Astrocyte of the hippocampus (primary cell): ENCODE measurements around the gene TCF7.

Source experiments
- DNase-seq: peaks from one replicate; pipeline ENCODE4 v3.0.0; 2011; ENCODE audit warnings: low read depth, low spot score

Gene TCF7

DNA sequence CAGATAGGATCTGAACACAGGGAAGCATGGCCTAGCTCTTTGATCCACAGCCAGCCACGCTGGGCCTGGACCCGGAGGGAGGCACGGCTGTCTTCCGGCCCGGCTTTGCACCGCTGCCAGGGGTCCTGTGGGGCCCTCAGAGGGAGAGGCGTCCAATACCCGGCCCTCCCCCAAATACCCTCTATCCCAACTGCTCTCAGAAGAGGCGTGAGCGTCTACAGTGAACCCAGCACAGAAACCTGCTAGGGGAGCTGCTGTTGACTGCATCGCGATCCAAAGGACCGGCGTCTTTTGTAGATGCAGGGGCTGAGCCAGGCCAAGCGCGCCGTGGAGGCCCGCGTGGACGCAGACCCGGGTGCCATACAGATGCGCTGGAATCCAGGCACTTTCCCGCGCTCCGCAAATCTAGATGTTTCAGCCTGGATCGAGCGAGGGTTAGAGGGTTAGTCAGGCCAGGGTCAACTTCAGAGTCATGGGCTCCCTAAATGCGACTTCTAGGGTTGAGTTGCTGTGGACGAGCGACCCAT, 1.1 kb upstream of the TCF7 start:
- no peak for DNase-seq

DNA sequence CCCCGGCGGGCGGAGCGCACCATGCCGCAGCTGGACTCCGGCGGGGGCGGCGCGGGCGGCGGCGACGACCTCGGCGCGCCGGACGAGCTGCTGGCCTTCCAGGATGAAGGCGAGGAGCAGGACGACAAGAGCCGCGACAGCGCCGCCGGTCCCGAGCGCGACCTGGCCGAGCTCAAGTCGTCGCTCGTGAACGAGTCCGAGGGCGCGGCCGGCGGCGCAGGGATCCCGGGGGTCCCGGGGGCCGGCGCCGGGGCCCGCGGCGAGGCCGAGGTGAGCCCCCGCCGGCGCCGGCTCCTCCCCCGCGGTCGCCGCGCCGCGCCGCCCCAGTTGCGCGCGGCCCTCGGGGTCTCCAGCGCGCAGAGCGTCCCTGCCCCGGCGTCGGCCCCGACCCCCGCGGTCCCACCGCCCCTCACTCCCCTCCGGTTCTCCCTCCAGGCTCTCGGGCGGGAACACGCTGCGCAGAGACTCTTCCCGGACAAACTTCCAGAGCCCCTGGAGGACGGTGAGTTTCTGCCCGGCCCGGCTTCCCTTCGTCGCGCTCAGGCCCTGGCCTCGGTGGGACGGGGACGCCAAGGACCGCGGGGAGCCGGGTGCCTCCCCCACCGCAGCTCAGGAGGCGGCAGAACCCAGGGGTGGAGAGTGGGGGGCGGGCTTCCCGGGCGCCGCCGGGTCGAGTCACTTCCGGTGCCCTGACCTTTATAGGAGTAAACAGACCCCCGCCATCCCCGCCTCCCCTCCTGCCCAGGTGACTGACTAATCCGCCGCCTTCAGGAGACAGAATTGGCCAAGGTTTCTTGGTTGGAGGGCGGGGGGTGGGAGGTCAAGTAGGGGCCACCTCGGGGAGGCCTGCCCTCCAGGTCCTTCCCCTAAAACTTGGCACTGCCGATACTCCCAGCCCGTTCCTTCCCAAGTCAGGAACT, 665 bp downstream of the TCF7 start:
- DNase-seq = peak; percentile 44

DNA sequence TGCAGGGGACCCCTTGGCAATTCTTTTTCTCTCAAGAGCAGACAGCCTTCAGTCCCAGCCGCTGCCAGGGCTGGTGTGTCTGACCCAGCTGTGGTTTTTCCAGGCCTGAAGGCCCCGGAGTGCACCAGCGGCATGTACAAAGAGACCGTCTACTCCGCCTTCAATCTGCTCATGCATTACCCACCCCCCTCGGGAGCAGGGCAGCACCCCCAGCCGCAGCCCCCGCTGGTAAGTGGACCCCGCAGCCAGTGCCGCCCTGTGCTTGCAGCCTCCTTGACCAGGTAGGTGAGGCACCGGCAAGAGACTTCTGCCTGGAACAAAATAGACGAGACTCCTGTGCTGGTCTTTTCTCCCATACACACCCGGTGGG, 1.3 kb downstream of the TCF7 start:
- peak; percentile 52 for DNase-seq

GRCh38 chr5:134116286-134116685, 1.8 kb downstream of the TCF7 start:
- no peak for DNase-seq

DNA sequence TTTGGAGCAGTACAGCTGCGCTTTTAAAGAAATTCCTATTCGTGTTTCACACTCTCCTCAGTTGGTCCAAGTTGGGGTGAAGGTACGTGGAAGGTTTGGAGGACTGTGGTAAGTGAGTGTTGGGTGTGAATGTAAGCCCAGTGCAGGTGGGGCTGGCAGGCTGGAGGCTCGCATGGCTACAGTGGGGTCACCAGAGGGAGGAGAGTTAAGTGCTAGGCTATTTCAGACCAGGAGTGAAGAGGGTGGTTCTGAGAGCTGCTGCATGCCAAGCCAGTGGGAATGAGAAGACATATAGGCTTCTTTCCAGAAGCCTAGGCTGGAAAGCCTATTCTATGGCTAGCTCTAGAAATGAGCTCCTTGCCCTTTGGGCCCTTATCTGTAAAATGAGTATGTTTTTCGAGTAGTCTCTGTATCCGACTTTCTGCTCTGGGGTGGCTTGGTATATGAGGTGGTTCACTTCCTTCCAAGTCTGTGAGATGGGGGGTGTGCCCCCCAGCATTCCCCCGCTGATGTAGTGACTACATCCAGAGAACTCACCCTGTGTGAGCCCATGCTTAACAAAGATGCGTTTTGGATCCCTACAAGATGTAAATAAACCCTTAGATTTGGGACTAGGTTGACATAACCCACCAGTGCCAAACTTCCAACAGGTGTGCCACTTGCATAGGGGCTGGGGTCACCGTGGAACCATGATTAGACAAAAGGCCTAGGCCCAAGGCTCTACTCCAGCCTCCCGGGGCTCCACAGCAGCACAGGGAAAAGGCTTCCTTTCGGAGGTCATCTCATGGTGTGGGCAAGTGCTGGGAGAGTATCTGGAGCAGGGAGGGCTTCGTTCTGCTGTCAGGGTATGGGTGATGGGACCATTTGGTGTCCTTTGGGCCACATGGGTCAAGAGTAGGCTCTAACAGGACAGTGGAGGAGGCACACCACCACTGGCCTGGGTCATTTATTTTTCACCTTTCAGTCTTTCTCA, 2.6 kb downstream of the TCF7 start:
- DNase-seq = no peak

- DNase-seq = no peak
Observed at GRCh38 chr5:134118212-134118835, 3.8 kb downstream of the TCF7 start.

- no peak for DNase-seq
Observed at GRCh38 chr5:134119720-134120119, 5.2 kb downstream of the TCF7 start.

GRCh38 chr5:134120386-134121138, 6.1 kb downstream of the TCF7 start:
- no peak for DNase-seq

DNA sequence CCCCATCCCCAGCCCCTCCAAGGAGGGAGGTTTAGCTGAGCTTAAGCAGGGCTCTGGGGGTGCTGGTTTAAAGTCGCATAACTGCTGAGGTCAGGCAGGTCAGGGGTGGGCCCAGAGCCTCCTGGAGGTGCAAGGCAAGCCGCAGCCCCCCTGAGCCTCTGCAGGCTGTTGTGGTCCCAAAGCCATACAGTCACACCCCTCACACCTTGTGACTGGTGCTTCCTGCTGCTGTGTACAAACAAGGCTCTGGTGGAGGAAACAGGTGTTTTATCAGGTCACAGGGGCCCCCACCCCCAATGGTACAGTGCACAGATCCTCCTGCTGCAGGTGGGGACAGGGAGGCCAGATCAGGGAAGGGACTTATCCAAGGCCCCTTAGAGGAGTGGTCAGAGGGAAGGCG, 8.0 kb downstream of the TCF7 start:
- DNase-seq = no peak

- DNase-seq = no peak
Observed at GRCh38 chr5:134123360-134123759, 8.9 kb downstream of the TCF7 start.

GRCh38 chr5:134124289-134125038, 10.0 kb downstream of the TCF7 start:
- no peak for DNase-seq

DNA sequence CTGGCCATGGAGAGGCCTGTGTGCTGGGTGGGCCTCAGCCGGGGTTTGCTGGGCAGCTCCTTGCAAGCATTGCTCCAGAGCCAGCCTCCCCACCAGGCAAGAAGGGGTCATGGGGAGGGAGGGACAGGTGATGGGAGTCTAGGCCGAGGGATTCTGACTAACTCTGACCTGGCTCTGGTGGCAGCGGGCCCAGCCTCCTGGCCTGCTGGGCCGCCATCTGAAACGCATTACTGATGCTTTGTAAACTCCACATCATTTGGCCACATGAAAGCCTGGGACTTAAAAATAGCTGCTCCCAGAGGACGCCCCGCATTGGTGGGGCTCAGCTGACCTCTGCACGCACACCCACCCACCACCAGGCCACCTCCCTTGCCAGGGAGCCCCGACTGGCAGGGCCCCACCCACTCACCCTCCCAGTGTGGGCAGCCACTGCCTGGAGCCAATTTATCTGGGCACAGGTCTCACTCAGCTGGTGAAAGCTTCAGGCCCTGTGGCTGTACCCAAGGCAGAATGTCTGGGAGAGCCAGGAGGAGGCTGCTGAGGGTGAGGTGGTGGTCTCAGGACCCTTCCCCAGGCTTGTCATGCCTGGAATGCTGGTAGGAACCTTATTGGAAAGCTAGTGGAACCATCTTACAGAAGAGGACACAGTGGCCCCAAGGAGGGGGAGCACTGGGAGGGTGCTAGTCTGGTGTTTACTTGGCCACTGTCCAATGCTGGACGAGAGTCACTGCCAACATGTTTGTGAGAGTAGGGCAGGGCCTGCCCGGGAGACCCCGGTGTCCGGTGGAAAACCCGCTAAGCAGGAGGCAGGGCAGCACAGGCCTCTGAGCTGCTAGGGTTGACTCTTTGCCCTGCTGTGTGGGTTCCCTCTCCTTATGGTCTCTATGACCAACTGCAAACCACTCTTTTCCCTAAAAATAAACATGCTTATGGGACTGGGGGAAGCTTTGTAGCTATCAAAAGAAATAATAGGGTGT, 10.8 kb downstream of the TCF7 start:
- peak; percentile 94 for DNase-seq

GRCh38 chr5:134127376-134127861, 12.9 kb downstream of the TCF7 start:
- peak; percentile 91 for DNase-seq

GRCh38 chr5:134127988-134128647, 13.6 kb downstream of the TCF7 start:
- DNase-seq = no peak

DNA sequence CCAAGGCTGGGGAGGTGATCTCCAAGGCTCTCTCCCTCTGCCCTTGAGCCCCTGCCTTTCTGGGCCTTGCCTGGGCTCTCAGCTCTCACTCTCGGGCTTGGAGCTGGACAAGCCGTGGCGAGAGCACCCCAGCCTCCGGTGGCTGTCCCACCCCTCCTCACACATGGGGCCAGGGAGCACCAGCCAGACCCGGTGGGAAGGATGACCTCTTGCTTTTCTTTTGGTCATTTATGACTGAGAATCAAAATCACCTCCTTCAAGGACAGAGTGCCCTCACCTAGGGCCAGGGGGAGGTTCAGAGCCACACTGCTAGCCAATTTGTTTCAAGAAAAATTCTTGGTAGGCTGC, 14.1 kb downstream of the TCF7 start:
- no peak for DNase-seq

DNA sequence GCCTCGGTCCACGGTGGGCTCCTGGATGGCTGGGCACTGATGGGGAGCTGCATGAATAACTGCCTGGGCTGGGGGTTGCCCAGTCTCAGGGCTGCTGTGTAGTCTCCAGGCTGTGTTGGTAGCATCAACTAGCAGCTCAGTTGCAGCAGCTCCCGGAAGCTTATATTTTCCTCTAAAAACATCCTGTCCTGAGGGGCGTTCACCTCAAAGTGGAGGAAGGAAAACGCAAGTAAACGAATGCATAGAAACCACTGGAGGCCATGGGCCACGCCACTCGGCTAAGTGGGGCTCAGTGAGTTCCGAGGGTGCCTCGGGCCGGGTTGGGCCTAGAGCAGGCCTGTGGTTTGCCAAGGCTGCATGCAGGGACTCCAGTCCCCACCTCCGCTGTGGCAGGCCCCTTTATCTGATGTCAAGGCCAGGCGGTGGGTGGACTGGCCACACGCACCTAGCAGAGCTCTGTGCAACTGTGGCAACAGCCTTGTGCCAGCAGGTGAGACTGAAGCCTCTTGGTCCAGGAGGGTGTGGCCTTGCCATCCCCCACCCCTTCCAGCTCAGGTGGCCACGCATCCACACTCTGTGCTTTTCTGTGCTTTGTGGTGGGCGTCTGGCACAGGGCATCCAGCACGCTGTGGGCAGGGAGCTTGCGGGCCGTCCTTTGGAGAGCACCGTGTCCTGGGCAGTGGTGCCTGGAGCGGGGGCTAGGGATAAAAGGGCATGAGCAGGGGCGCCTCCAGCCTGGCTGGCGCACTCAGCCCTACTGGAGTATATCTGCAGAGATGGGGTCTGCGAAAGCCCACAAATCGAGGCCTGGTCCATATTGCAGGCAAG, 15.1 kb downstream of the TCF7 start:
- DNase-seq = no peak

- DNase-seq = no peak
Observed at GRCh38 chr5:134130239-134130945, 15.9 kb downstream of the TCF7 start.
